GM19438 (cell line): Measurements from ENCODE around the gene CUBN.

ENCODE experiments used
- ATAC-seq: cut with Tn5 transposase; IDR thresholded peaks from one replicate; pipeline ENCODE4 v1.9.1; 2021; ENCODE audit warnings: low read depth; ENCODE audit not compliant: unreplicated experiment

CUBN gene

DNA sequence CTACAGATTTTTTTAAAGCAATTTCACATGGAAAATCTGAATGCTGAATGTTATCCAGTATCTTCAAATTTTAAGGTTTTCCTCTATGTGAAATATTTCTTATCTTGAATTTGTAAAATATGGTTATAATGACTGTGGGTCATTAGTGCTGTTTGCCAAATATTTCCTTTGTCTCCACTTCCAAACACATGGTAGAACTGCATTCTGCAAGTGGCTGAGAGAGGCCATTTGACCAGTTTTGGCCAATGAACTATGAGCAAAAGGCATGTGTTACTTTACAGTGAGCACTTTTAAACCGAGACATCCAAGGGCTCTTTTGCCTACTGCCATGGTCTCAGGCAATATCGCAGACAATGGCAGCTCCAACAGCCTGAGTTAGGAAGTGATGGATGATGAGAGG lies 195.2 kb downstream of the CUBN start:
- ATAC-seq, result no peak

DNA sequence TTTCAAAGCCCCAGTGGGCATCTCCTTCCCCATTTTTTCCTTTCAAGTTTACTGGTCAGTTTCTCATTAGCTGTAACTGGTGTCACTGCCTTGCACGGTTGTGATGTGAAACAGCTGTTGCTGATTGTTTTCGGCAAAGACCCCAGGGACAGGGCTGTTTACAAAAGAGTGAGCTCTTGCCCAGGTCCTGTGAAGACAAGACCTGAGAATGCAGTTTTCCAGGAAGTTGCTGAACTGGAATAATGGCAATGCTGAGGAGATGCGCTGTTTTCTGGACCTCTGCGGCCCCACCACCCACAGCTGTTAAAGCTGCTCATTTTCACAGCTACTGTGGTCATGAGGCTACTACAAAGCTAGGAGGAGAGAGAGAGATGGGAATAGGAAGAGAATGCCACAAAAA lies 195.8 kb downstream of the CUBN start:
- no peak for ATAC-seq

DNA sequence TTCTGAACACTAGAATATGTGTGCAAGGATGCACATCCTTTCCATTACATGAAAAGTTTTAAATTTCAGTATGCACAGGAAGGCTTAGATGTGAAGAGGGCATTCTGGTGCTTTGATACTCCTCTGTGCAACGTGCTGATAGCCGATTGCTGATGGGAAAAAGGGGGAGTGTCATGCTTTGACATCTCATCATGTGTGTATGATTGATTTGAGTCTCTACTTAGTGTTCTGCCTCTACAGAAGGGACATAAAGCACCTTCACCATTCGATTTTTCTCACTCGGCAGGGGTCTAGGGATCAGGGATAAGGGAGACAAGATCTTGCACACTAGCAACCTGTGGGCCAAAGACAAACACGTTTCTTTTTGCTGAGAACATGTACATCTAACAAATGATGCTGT lies 197.7 kb downstream of the CUBN start:
- no peak for ATAC-seq

DNA sequence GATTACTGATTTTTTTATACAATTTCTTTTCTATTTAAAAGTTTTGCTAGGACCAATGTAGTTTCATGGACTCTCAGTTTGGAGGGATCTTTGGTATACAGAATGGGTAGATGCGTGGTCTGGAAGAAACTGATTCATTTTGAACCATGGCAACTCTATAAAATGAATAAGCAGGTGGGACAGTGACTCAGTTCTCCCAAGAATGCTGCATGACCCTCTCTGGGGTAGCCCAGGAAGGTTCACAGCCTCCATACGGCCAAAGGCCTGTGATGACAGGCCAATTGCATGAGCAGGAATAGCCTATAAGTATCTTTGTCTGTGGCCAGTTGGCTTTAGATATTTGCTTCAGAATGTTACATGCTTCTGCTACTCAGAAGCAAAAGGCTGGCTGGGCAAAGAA lies 199.1 kb downstream of the CUBN start:
- no peak for ATAC-seq

DNA sequence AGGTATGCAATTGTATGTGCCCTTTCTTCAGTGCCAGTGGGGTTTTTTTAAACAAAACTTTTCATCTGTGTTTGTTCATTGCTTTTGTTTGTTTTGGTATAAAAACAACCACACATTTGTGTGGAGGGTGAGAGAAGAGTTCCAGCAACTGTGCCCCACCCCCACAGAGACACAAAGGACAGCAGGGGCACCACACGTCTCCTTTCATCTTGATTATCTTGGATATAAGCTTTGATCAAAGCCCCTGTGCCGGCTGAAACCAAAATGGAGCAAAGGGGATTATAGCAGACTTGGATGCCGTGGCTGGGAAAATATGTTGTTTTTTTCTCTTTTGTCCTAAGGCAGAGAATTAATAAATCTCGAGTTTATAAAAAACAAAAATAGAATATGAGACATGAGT lies 200.5 kb downstream of the CUBN start:
- ATAC-seq, result no peak

DNA sequence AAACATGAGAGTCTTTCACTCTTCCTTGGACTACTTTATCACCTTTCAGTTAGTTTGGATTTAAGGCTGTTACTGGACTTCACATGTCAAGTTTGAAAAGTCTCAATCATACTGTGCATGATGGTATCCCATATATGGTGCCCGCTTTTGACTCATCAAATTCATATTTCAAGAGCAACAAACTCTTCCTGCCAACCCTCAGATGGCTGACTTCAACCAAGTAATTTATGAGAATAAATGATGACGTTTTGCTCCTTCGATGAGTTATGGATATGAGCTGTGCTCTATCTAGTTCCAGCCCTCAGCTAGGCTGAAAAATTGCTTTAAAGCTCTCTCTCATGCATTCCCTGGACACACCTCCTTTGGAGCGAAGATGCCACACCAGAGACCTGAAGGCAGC lies 202.1 kb downstream of the CUBN start:
- no peak for ATAC-seq

DNA sequence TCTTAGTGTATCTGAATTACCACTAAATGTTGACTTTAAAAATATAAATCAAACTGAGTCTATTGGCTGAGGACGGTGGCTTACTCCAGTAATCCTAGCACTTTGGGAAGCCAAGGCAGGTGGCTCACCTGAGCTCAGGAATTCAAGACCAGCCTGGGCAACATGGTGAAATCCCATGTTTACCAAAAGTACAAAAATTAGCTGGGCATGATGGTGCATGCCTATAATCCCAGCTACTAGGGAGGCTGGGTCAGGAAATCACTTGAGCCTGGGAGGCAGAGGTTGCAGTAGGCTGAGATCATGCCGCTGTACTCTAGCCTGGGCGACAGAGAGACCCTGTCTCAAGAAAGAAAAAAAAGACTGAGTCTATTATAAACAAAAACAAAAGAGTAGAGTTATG lies 205.9 kb downstream of the CUBN start:
- no peak for ATAC-seq

DNA sequence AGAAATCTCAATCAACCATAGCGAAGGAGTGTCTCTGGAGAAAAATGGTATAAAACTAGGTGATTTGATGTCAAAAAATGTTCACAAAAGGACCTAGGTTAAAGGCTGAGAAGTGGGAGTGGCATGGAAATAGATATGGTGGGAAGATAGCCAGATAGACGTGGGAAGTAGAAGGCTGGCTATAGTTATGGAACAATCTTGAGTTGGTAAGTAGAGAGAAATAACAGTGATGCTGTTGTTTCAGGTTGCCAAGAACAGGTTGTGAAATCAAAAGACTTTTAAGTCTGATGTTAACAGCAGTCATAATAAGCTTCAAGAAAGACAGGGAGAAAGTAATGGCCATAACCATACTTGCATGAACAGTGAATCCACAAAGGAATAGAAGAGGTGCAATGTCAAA lies 206.3 kb downstream of the CUBN start:
- ATAC-seq, result no peak

DNA sequence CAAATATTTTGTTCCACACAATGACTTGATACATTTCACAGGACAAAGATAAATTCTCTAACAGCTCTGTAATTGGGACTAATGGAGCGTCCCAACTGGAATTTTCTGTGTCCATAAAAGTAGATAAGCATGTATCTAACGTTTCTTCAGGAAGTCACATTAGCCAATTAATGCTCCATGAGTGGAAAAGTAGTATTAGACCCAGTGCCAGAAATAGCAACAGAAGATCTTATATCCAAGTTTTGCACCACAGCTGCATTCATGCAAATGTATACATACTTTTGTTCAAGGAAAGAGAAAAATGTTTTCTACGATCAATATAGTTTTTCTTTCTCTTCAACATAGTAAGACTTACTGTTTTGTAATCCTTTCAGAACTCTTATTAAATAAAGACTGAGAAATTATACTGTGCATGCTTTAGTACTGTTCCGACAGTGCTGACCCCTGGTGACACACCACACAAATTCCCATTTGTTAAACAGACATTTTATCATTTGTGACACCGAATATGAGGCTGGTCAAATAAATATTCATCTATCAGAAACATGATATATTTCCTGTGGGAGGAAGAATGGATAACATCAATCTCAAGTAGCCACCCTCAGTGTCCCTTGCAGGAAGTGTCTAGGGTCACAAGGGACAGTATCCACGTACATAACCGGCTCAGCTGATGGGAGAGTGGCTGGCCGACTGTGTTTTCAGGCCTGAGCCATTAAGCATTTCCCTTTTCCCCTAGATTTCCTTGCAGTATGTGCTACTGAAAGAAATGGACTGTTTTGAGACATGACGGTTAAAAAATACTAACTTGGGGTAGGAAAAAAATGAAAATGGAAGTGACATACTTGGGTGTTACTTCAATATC lies 210.3 kb downstream of the CUBN start:
- ATAC-seq, result no peak

DNA sequence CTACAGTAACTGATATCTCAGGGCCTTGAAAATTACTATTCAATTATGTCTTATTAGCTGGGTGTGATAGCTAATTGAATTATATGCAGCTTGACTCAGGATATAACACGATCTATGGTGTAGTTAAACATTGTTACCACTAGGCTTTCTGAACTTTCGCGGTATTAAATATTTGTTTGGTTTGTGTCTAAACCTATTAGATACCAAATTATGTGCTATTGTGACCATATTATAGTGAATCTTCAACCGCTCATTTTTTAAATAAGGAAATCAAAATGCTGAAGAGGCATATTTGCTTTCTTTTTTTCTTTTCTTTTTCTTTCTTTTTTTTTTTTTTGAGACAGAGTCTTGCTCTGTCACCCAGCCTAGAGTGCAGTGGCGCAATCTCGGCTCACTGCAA lies 213.1 kb downstream of the CUBN start:
- ATAC-seq, result no peak

DNA sequence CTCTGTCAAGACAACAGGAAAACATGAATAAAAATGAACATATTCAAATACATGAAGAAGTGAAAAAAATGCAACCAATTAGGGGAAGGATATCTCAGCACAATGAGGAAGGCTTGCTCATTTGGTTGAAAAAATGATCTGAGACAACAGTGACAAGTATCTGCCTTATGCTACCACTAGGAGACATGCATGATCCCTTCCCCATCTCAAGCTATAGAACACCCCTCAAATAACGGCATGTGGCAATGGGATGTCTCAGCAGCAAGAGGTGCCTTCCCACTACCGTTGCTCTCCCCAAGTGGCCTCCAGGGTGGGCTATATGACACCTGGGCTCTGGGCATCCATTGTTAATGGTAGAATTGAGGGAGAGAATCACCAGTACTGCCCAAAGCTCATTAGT lies 214.3 kb downstream of the CUBN start:
- ATAC-seq, result no peak

DNA sequence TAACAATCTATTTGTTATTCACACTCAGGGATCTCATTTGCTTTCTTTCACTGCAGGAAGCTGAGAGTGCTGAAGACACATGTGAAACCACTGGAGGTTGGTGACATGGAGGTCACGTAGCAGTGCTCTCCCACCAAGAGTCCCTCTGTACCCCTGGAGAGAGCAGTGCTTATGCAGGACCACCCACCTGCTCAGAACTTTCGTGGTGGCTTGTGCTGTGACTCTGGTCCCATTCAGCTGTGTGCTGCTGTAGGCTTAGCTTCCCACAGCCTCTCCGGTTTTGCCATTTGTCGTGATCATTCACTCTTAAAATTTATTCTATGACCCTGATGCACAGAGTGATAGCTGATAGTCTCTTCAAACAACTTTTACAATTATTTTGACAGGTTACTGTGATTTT lies 216.3 kb downstream of the CUBN start:
- ATAC-seq, result no peak

DNA sequence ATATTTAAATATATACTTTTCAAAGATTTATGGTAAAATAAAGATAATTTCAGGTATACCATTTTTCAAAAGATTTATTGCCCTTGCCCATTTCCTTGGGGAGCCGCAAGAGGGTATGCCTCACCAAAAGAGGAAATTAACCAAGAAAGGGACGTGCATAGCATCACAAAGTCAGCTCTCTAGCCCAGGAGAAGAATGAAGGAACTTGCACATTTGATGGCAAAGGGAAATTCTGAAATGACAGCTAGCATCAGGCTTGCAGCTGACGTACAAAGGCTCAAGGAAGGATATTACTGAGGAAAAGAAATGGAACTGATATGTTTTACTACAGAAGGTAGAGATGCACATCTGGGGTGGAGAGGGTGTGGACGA lies 218.8 kb downstream of the CUBN start:
- ATAC-seq, result no peak

DNA sequence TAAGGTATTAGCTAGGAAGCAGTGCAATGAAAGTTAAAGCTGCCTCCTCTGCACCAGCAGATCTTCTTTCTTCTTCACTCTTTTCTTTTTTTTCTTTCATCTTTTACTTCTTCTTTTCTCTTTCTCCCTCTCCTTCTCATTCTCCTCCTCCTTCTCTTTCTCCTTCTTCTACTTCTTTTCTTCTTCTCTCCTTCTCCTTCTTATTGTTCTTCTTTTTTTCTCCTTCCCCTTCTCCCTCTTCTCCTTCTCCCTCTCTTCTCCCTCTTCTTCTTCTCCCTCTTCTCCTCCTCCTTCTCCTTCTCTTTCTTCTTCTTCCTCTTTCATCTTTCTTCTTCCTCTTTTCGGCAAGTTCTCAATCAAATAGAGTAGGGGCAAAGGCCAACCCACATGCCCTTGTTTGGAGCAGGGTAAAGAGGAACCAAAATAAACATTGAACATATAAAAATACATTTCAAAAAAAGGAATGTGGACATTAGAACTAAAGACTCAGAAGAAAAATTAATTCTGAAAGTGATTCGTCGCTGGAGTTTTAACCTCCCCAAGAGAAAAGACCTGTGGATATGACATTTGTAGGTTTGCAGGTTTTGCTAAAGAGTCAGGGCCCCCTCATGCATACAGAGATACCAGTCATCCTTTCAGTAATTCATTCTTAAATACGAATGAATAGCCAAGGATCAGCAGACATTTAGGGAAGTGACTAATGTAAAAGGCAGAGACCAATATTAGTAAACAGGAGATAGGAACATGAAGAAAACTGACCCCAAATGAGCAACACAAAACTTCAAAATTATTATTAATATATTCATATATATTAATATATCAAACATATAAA lies 219.4 kb downstream of the CUBN start:
- ATAC-seq, result no peak

DNA sequence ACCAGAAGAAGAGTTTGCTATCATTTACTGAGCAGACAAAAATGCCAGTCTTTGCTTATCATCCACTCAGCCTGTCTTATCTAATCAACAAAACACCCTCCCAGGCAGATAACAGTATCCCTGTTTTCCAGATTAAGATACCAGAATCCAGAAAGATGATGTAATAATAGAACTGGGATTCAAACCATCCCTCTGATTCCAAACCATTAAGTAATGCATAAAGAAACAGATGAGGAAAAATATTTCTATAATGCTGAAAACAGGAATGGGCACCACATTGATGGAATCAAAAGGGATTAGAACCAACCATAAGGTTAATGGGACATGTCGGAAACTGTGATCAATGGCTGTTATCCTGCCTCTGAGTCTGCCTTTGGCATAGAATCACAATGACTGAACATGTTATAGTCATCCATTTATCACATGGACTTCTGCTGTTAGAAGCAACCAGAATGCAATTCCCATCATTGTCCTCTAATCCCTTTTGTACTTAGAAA lies 220.3 kb downstream of the CUBN start:
- ATAC-seq, result no peak

DNA sequence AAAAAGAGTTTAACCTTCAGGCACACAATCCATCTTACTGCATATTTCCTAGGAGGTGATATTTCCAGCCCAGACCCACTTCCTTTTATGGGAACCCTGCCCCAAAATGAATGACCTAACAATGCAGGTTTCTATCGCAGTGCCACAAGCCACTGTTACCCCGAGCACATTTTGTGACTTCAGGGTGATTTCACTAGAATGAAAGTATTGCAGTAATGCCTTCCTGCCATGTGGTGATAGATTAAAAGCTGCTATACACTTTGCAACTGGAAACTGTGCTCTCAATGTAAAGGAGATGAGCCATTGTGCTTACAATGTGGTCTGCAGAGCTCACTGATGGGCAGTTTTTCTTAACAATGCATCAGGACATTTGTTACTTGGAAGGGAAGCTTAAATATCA lies 221.9 kb downstream of the CUBN start:
- ATAC-seq, result no peak

DNA sequence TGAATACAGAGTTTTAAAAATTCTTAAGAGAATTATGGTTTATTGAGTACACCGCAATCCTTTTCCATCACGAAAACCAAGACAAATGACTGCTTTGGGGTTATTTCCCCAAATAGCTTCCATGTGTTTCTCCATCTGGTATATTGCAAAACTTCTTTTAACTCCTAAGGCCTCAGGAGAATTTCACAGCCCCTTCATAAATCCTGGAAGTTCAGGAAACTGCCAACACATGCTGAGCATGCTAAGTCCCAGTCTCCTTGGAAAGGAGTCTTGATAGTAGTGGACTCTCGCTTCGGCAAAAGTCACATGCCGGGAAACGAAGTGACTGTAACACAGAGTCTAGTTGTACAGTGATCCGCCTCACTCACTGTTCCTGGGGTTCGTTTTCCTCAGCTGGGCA lies 224.3 kb downstream of the CUBN start:
- no peak for ATAC-seq

DNA sequence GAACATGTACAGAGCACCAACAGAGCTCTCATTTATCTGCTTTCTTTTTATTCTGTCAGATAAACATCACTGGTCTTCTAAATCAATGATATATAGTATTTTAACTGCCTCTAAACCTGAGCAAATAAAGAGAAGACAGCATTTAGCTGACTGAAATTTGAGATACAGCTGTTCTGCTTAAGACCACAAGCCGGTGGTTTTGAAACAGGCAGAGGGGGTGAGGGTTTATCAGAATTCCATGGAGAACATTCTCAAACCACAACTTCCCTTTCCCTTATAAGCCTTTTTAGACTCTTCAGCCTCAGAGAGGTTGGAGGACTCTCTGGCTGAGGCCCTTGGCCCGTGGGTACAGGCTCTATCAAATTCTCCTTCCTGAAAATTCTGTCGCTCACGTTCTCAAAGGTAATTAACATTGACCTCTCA lies 225.0 kb downstream of the CUBN start:
- ATAC-seq, result no peak

DNA sequence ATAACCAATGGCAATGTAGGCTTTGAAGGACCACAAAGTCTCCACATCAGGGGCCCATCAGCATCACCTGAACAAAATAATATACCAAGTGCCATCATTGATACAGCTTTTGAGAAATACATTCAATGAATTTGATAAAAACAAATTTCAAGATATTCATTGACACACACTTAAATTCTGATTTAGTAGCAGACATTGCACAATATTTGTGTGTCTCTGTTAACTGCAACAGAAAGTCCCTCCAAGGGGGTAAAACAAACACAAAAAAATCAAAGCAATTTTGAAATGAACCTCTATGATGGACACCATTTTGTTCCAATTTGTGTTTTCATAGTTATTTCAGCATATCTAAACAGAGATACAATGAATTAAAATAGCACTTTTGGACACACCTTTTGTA lies 225.6 kb downstream of the CUBN start:
- ATAC-seq, result no peak

DNA sequence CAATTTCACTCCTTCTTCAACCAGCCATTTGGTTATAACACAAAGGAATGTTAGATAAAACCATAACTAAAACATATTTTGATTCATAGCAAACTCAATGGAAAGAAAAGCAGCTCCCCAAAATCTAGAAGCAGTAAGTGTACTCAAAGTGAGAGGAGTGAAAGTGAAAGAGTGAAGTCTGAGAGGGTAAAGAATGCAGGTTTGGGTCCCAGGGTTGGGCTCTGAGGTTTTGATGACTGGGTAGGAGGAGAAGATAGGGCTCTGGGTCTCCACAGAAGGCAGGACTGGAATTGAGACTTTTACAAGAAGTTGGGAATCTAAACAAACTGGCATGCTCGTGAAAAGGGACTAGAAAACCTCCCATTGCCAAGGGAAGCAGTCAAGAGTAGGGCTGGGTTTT lies 227.0 kb downstream of the CUBN start:
- ATAC-seq, result no peak

DNA sequence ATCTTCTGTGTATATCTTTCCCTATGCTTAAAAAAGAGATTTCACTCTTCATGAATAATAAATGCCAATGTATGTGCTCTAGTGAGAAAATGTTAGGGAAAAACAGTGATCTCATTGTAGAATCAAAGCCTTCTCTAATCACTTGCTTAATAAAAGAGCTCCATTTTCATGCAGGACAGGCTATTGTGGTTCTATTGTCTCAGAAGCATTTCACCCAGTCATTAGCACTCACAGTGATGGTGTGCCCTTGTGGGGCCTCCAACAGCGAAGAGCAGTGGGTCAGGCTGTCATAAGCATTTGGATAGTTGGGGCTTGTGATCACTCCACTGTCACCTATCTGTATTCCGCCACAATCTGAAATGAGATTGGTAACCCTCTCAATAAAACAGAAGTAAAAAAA lies 228.5 kb downstream of the CUBN start:
- ATAC-seq, result no peak

DNA sequence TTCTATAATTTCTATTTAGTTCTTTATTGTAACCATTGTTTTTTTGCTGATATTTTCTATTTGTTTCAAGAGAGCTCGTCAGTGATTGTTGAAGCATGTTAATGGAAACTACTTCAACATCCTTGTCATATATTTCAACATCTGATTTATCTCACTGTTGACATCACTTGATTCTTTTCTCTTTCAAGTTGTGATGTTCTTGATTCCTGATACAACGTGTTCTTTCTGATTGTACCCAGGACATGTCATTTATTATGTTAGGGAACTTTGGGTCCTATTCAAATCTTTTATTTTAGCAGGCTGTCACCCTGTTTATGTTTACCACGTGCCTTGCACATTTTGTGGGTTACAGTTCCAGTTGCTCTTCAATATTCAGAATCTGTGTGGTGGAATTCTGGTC lies 232.6 kb downstream of the CUBN start:
- no peak for ATAC-seq
